ENCODE measurements around the gene ZSWIM8.

DNA sequence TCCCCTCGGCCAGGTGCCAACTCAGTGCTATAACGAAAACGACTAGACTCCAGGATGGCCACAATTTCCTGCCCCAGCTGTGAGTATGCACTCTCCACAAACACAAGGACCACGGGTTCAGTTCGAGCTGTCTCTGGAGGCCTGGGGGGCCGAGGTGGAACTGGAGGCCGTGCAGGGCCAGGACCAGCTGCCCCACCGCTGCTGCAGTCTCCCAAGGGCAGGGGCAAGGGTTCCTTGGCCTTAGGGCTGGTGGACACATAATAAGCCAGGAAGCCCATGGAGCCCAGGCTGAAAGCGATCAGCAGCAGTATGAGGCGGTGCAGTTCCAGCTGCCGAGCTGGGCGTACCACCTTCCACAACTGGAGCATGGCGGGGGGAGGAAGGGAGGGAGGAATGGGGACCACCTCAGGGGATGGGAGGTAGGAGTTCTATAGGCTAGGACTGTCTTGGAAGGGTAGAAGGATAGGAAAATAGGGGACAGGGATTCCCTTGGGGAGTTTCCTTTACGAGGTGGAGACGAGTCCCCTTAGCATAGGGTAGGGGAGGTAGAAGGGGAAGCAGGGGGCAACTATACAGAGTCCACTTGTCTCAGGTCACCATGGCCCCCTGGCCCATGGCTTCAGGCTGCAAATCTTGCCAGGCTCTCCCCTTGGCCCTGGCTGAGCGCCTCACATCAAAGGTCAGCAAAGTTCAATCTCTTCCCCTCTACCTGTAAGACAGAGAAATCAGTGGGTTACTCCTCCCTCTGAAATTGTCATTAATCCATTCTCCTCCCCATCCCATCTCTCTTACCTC is 22.8 kb downstream of the ZSWIM8 start:
- TF ChIP-seq, protein P1, sequence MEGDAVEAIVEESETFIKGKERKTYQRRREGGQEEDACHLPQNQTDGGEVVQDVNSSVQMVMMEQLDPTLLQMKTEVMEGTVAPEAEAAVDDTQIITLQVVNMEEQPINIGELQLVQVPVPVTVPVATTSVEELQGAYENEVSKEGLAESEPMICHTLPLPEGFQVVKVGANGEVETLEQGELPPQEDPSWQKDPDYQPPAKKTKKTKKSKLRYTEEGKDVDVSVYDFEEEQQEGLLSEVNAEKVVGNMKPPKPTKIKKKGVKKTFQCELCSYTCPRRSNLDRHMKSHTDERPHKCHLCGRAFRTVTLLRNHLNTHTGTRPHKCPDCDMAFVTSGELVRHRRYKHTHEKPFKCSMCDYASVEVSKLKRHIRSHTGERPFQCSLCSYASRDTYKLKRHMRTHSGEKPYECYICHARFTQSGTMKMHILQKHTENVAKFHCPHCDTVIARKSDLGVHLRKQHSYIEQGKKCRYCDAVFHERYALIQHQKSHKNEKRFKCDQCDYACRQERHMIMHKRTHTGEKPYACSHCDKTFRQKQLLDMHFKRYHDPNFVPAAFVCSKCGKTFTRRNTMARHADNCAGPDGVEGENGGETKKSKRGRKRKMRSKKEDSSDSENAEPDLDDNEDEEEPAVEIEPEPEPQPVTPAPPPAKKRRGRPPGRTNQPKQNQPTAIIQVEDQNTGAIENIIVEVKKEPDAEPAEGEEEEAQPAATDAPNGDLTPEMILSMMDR (IDR thresholded peaks at IDR 0.05 in 4 of 5, conservative IDR thresholded peaks at IDR 0.05 in 1 of 5), result no peak
- TF ChIP-seq POLR2A (IDR thresholded peaks at IDR 0.05), result no peak

Measured in gastrocnemius medialis (tissue), 4 donors.